Ovary (tissue), 9 donors: Measurements from ENCODE around the gene CASK. TPM values are rescaled to one million over a fixed set of nuclear protein-coding genes. Genes with fewer than 3 reads are reported as not detected.

Experiments used
- DNase-seq, 5 donors: peaks; one replicate each; pipeline ENCODE4 v3.0.0-alpha.2; 2019 to 2020
- H3K27ac ChIP-seq, 2 donors: fragments of 200-600 bp; one replicate each; pipeline versions ENCODE4 v1.5.1 to v1.8.0; 2019 to 2022
- H3K27me3 ChIP-seq: fragments of 200-600 bp; one replicate; pipeline ENCODE4 v1.8.0; 2022
- H3K36me3 ChIP-seq: fragments of 200-600 bp; sonication (generic); one replicate; pipeline ENCODE4 v1.5.1; 2019
- H3K4me1 ChIP-seq: one replicate; pipeline ENCODE4 v1.8.1; 2013; ENCODE audit warnings: mild to moderate bottlenecking, moderate library complexity; ENCODE audit not compliant: insufficient read depth
- H3K4me3 ChIP-seq: fragments of 200-600 bp; sonication (generic); one replicate; pipeline ENCODE4 v1.5.1; 2017
- H3K9me3 ChIP-seq, 2 donors: fragments of 200-600 bp in 1 of 2; sonication (generic) in 1 of 2; one replicate each; pipeline versions ENCODE4 v1.5.1 to v1.8.1; 2013 to 2019; ENCODE audit warnings: mild to moderate bottlenecking in 1 of 2, moderate library complexity in 1 of 2
- CTCF ChIP-seq, 3 donors: fragments of 450-650 bp in 2 of 3; fragments of 200-600 bp in 1 of 3; IDR thresholded peaks; one replicate each; pipeline versions ENCODE4 v1.5.1 to v1.8.0; 2016 to 2022; ENCODE audit warnings: antibody characterized with exemption in 3 of 3, mild to moderate bottlenecking in 1 of 3
- EP300 ChIP-seq: sonication (generic); formaldehyde crosslinking; IDR thresholded peaks from one replicate; pipeline ENCODE4 v1.6.1; 2017; ENCODE audit warnings: antibody characterized with exemption
- POLR2A ChIP-seq: fragments of 450-650 bp; IDR thresholded peaks from one replicate; pipeline ENCODE4 v1.6.1; 2017; ENCODE audit warnings: antibody characterized with exemption, mild to moderate bottlenecking, moderate library complexity
- WGBS, 3 donors: extraction: QIAGEN DNeasy Blood & Tissue Kit in 1 of 3; methylation state at CpG; one replicate each; pipeline versions ENCODE4 v1.1.5 to v1.1.7; 2013 to 2017; 5-methylcytosine and 5-hydroxymethylcytosine counted together
- intact Hi-C, 4 donors: fragments of 100-400 bp; cut with DNase I; formaldehyde crosslinking; loops; one replicate each; pipeline versions ENCODE4 v1.11.0 to v1.15.1; 2022 to 2023
- polyA plus RNA-seq, 2 donors: library from polyadenylated mRNA; stranded (reverse); fragments of 200-250 nt in 1 of 2; fragments of 350-450 nt in 1 of 2; fragmentation: Illumina TruSeq in 1 of 2; extraction: RNeasy Lipid Tissue Mini Kit (QIAGEN cat#74804) in 1 of 2; gene quantifications; one replicate each; pipeline ENCODE4 v1.2.3, GENCODE V29; 2013 to 2014
- small RNA-seq: library from RNA; depleted of rRNA; stranded (forward); fragments of <200 nt; gene quantifications from one replicate; pipeline ENCODE3, GENCODE V24; 2016
- total RNA-seq, 7 donors: library from RNA; depleted of rRNA in 2 of 7; stranded (reverse); fragments of >200 nt in 2 of 7; fragmentation: NEBNext Ultra II Directional in 3 of 7; extraction: Animal tissue kit (Norgen Biotek cat#: 25700) in 3 of 7; gene quantifications; one replicate each; pipeline versions ENCODE4 v1.1.0 to v1.2.4, GENCODE V29; 2016 to 2023
- donor health status: DM: no; HTN: no; CAD: no; lungs with moderate emphysema.
- donor health status: DM: no; HTN: no; CAD: no.
- donor health status: Bipolar disorder and iron deficiency.
- donor health status: DM: yes; HTN: yes; CAD: no.
- donor health status: DM: no; HTN: no; CAD: no.
- donor health status: DM: yes; HTN: yes; CAD: no.

Gene CASK
- total and polyA plus RNA-seq, 9 donors: 11.3 to 70.9 (median 36.8) TPM

DNA sequence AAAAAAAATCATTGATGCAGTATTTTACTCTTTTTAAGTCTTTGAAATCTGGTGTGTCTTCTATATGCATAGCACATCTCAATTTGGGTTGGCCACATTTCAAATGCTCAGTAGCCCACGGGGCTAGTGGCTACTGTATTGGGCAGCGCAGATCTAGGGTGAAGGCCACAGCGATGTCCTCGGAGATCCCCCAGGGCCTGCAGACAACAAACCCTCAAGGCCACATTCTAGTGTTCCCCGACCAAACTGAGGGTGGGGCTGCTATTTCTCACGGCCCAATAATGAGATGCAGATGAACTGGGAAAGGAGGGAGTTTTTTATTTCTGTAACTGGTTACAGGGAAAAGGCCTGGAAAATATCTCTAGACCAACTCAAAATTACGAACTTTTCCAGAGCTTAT lies 452.6 kb downstream of the CASK start:
- Histone ChIP-seq H3K27ac (no peak overlapping the region), H3K27me3 (no peaks in the 10 kb centered on the region), H3K36me3 (no peaks in the 10 kb centered on the region), H3K9me3 (no peaks in the 10 kb centered on the region), H3K4me3 (no peak overlapping the region), H3K4me1 (no peaks in the 10 kb centered on the region)
- no peak for TF ChIP-seq EP300
- TF ChIP-seq POLR2A: no peak
- TF ChIP-seq CTCF (IDR thresholded peaks at IDR 0.05): no peak
- no peak for DNase-seq
- WGBS, 3 donors: 51 to 60% (median 59%) methylated on average over 7 of the region's 7 CpGs
- intact Hi-C loops: no loop called here

DNA sequence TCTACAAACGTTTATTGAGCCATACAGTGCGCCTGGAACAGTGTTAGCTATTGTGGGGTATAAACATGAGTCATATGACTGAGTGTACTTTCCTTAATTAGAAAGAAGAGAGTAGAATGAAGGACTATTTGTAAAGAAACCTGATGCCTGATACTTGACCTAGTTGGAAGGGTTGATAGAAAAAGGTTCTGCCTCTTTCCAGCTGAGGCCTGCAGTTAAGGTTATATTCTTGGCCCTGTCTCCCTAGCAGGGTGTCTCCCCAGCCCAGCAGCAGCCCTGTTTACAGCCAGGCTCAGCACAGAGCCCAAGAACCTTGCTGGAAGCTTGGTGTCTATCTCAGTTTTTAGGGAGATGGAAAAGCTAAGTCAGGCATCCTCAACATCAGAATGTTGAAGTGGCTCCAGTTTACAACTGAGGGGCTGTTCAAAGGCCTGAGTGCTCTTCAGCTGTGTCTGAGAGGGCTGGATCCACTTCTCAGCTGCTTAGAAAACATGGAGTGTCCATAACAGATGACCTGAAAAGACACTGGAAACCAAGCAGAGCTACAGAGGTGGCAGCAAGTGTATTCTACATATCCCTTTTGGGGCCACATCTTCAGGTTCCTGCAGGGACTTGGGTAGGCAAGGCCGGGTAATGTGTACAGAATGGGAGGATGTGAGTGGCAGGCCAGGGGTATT lies 454.6 kb downstream of the CASK start:
- no peaks in the 10 kb centered on the region for H3K4me1 ChIP-seq
- no peak for TF ChIP-seq POLR2A
- TF ChIP-seq EP300: no peak
- no peak for TF ChIP-seq CTCF (IDR thresholded peaks at IDR 0.05)
- H3K27me3 ChIP-seq: no peaks in the 10 kb centered on the region
- WGBS, 3 donors: 50 to 58% (median 57%) methylated on average over 3 of the region's 3 CpGs
- H3K9me3 ChIP-seq: no peaks in the 10 kb centered on the region
- H3K36me3 ChIP-seq: no peaks in the 10 kb centered on the region
- no peak for DNase-seq
- no peak overlapping the region for H3K27ac ChIP-seq
- H3K4me3 ChIP-seq: no peak overlapping the region
- intact Hi-C loops: no loop called here

Small RNA genes within 50 kb of the gene (small RNA-seq; reads per million reads assigned to genes)
- not detected for gene AL353691.2
- gene RN7SL144P: not detected
- gene RNU6-1321P: not detected
- not detected for gene RNU6-202P

Other genes with a start within 250 kb of the CASK start
- gene GPR34, start 234.6 kb downstream of the CASK start, total RNA-seq: 10 to 100 TPM in 1 of 7 donors, 1 to 10 TPM in 6; 3.4 to 16.4 (median 5.5) TPM
- 10 to 100 TPM in 1 of 2 donors, 1 to 10 TPM in 1; 3.5 to 13.8 TPM for gene GPR34, start 234.6 kb downstream of the CASK start, polyA plus RNA-seq
- under 1 TPM; 0.07 to 0.57 (median 0.13) TPM for gene GPR82, start 199.4 kb downstream of the CASK start, total RNA-seq
- gene GPR82, start 199.4 kb downstream of the CASK start, polyA plus RNA-seq: under 1 TPM; 0.06 to 0.35 TPM